NOMO-1 treated with dmso at 0.1 percent for 144 hours (cell line): ENCODE data around the gene PBX3.

Experiments used
- DNase-seq: peaks from one replicate; lab custom pipeline; 2025; ENCODE audit not compliant: unreplicated experiment; lab: John Stamatoyannopoulos, UW

The PBX3 gene

DNA sequence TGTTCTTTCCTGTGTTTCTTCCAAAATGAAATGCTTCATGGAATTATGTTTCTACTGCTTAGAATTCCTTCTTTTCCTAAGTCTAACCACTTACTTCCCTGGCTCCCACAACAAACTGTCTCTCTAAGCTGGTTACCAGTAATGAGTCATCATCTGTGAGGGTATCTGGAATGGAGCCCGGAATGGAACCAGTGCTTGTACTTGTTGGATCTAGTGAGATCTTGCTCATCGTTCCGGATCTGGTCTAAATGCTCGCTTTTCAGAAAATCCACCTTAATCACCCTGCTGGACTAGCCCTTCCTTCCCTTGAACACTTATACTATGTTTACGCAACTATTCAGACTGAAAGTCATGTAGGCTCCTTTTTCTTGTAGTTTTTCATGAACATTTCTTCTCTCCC lies 184.8 kb downstream of the PBX3 start:
- DNase-seq = no peak

DNA sequence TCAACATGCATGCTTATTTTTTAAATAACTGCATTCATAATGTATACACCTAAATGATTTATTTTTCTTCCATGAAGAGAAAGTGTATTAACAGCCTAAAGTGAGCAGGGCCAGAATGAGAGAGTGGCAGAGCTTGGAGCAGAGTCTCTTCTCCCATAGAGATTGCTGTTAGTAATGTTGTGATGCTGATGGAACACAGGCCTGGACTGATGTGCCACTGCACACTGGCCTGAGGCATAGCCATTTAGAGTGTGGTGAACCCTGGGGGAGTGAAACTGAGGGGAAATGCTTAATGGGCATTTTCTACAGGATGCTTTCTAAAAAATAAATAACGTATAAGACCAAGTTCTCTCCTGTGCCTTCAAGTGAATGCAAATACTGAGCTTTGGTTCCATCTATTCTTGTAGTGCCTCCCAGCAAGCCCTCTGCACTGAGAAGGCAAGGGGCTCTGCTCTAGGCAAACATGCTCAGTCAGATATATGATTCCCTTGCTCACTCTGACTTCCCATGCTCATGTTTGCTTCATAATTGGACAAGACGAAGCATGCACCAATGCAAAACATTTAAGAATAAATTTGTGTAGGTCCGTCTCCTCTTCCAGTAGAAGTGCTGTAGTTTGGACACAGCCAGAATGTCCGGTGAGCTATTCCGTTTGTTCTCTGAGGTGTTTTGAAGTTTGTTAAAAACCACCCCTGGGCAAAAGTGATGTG lies 185.7 kb downstream of the PBX3 start:
- no peak for DNase-seq

DNA sequence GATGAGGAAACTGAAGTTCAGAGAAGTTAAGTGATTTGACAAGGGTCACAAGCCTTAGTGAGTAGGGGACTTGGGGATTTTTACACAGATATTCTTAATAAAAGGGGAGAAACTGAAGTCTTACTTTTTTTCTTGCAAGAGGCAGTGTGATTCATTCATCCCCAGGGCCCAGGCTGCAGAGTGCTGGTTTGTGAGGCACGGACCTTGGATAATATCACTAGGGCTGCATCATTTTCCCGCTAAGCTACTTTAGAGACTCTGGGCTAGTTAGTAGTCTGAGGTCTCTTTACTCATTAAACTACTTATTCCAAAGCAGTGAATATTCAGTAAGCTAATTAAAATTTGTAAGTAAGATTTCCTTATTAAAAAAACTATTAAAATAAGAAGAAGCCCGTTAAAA lies 195.0 kb downstream of the PBX3 start:
- DNase-seq = no peak

DNA sequence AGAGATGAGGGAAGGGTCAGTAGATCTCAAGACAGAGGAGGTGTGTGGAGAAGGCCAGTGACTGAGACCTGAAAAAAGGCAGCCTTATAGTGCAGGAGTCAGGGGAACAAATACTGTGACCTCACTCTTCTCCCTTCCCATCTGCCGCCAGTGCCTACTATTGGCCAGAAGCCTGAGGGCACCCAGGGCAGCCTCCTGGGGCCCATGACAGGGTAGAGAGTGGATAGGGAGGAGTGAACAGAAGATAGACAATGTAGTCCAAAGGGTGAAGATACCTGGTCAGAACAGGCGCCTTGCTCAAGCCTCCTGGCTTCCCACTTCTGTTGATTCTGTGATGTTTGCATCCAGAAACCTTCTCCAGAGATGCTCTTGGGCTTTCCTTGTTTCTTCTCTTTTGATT lies 196.7 kb downstream of the PBX3 start:
- no peak for DNase-seq

DNA sequence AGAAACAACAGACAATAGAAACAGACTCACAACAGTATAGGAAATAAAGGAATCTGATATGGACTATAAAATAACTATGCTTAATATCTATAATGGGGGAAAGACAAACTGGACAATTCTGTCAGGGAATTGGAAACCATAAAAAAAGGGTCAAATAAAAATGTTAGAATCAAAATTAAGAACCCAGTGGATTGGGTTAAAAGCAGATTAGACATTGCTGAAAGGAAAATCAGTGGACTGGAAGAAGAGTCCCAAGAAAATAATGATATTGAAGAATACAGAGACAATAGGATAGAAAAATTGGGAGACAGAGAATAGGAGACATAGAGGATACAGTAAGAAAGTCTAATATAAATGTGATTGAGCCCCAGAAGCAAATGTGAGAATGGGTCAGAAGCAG lies 199.2 kb downstream of the PBX3 start:
- DNase-seq = no peak

DNA sequence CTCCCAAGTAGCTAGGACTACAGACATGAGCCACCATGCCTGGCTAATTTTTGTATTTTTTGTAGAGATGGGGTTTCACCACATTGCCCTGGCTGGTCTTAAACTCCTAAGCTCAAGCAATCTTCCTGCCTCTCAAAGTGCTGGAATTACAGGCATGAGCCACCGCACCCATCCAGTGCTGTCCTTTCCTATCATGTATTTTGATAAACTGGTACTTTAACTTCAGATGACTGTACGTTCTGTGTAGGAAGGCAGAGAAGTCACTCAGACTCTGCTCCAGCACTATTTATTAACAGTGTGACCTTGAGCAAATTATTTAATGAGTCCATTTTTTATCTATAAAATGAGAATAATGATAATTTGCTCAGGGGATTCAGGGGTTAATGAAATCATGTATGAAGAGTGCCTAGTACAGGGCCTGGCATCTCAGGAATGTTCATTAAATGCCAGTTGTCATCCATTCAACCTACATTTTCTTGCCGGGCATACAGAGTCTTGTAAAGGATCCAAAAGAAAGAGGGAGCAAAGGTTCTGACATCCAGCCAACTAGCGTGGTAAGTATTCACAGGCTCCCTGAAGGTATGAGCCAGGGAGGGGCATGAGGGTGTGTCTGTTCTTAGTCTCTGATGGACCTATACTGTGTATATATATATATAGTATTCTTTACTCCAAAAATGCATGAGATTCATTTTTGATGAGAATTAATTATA lies 201.9 kb downstream of the PBX3 start:
- no peak for DNase-seq

DNA sequence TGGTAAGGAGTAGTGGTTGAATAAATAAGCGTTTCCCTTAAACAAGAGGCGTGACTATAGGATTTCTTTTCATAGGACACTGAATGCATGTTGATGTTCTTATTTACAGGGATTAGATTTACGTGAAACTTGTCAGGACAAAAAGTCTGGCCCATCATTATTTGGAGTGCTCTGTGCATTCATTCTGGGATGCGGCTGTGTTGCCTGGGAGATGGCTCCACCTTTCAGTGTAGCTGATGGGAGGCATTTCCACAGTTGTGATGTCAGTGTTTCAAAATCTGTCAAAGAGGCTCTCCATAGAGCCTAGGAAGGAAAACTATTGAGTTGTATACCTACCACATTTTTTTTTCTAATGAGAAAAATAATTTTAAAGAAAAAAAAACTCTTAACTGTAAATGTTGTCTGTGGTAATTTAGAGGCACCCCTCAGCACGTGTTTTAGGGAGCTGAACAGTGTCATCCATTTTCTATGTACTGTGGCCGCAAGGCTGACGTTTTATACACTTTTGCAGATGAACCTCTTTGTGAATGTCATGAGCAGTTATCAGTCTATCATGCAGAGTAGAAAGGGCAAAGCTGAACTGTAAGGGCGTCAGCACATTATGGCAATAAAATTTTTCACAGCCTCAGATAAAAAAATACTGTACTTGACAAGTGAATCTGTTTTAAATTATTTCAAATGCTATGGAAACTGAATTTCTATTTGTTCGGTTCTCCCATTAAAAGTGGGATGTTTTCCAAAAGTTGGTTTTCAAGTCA lies 202.7 kb downstream of the PBX3 start:
- no peak for DNase-seq

DNA sequence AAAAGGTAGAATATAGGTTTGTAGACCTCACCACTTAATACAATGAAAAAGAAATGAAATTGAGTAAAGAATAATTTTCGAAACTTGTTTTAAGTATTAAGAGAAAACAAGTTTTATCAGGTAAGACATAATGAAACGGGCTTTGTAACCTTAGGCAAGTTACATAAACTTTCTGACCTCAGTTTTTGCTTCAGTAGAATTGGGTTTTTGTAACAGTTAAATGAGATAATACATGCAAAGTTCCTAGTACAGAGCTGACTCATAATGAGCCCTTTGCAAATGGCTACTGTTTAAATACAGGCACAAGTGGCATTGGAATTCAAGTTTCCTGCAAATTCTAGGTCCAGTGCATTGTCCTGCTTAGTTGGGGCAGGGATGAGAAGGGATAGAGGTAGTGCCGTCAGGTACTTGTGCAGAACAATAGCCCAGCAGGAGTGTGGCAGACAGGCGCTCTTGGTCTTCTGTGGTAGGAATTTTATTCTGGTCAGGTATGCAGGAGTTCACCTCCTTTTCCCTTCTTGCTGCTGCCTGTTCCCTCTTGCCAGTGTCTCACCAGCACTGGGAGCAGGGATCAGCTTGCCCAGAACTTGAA lies 203.8 kb downstream of the PBX3 start:
- no peak for DNase-seq

DNA sequence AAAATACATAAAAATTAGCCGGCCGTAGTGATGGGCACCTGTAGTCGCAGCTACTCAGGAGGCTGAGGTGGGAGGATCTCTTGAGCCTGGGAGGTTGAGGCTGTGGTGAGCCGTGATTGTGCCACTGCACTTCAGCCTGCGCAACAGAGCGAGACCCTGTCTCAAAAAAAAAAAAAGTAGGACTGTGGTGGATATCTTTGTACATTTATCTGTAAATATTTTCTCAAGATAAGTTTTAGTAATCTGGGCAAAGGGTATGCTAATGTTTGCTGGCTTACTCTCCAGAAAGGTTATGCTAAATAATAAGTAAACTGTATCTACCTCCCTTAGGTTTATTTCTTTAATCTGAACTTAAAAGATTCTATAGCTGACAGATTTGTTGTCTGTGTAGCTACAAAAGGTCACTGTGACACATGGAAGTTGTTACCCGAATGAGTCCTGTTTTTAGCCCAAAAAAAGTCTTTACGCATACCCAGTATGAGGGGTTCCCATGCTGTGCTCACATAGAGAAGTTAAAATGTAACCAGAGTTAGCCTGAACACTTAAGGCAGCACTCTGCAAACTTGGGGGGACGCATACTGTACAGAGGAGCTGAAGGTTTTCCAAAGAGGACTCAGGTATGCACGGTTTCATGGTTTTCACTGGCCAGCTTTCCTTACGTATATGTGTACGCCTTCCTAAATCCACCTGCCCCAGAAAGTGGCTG lies 206.3 kb downstream of the PBX3 start:
- no peak for DNase-seq

DNA sequence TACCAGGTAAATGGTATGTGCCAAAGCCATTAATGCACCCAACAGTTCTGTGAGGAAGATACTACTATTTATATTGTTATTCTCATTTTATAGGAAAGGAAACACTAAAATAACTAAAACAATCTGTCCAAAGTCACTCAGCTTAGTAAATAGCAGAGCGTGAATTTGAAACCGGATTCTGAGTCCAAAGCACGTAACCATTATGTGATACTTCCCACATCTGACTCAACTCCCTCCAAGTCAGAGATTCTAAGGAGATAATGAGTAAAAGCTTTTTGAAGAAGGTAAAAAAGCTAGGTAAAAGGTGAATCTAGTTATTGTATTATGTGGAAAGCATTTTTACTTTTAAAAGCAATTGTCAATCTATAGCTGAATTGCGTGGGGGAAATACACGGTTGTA lies 208.9 kb downstream of the PBX3 start:
- DNase-seq = no peak

DNA sequence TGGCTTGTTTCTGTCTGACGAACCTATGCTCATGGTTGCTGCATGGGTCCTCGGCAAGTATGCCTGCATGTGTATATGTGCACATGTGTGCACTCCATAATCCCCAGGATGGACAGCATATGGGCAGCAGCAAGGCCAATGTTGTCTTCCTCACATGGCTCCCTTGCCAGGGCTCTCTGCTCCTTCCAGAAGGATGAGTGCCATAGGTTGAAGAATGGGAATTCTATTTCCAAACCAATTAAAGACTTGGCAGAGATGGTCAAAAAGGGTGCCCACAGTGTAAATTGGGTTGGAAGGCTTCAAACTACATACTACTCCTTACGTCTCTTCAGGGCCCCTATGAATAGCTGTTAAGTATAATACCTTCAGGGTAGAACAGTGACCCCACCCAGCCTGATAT lies 212.1 kb downstream of the PBX3 start:
- no peak for DNase-seq

DNA sequence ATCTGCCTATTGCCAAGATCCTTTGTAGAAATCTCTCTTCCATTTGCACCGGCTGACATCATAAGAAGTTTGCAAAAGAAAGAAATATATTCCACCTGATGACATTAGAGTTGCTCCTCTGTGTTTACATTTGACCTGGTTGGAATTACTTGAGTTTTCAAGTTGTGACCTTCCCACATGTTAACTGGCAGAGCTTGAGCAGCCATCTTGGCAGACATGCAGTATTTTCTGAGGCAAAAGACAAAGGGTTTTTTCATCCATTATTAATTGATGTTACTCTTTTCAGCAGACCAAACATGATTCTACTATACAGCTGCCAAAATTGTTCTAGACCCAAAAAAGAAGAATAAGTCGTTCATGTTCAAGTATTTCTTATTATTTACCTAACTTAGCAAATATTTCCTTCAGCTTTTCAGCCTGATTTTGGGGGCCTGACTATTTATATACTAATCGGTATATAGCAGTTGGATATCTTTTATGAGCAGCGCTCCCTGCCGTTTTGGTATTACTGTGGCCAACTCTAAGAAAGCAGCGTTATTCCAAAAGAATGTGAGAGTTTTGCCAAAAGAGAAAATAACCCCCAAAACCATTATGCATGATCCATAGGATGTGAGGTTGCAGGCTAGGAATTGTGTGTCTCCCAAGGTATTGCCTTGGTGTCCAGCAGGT lies 212.9 kb downstream of the PBX3 start:
- no peak for DNase-seq

DNA sequence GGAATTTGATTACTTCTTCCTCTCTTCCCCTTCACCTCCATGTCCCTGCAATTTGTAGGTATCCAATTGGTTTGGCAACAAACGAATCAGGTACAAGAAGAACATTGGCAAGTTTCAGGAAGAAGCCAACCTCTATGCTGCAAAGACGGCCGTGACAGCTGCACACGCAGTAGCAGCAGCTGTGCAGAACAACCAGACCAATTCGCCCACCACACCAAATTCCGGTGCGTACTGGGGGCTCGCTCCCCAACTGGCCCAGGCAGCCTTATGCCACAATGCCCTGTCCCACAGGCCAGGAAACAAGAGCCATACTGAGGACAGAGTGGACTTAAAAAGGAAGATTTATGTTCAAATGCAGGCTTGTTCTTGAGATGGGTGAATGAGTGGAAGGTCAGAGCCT lies 213.5 kb downstream of the PBX3 start:
- DNase-seq = no peak

DNA sequence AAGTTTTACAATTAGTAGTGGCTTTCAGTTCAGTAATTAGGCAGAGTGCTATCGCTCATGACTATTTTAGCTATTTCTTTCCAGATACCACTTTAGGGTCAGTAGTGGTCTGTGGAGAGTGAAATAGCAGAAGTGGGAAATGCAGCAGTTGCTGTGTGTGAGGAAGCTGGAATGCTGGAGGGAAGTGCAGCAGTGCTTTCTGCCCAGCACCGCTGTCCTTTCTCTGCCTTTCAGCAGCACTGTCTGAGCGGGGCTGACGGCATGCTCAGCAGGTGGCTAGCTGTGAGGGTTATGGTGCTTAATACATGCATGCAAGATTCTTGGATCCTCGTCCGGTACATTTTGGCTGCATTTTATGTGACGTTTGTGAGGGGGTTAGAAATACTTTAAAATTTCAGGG lies 213.9 kb downstream of the PBX3 start:
- no peak for DNase-seq

DNA sequence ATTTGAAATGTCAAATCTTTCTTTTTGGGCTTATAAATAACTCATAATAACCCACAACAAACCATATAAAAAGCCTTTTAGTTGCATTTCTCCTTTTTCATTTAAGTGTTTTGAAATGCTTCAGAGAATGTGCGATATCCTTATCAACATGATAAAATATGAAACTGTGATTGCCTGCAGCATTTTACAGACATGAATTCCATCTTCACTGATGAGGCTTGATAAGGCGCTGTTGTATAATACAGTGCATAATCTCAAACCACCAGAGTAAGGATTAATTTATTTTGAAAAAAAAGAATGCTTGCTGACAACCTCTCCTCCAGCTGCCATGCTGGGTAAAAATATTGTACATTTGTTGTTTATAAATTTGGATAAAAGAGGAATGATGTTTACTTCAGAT lies 216.8 kb downstream of the PBX3 start:
- no peak for DNase-seq

DNA sequence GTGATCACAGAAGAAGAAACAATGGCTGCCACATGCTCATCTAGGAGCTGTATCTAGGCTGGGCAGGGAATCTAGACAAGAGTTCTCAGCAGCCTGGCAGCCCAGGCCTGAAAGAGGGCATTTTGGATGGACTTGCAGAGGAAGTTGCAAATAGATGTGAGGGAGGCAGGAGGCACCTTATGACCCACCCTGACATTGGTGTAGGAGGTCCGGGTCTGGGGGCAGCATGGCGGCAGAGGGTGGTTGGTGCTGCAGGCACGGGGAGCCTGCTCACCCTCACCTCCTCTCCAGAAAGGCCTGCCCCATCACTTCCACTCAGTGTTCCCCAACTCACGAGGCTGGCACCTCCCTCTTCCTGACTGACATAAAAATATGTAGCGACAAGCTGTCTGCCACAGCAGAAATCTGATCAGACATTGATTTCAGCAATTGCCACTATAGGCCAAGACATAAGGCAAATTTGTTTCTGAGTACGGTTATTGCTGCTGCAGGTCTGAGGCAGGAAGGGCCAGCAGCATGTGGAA lies 217.6 kb downstream of the PBX3 start:
- DNase-seq = no peak

DNA sequence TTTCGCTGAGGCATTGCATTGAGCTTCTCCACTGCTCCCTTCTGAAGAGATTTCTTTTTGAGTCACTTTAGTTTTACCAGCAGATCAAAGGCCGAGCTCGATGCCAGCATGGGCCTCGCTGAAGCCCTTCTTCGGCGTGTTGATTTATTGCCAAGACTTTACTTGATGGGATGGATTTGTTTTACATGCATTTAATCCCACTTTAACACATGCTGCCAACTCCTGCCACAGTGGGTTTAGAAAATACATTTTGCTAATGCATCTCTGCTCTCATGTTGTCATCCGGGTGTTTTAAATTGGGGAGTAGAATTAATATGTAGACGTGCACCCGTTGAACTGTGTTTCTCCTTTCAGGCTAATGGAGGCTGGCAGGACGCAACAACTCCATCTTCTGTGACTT lies 218.3 kb downstream of the PBX3 start:
- no peak for DNase-seq

DNA sequence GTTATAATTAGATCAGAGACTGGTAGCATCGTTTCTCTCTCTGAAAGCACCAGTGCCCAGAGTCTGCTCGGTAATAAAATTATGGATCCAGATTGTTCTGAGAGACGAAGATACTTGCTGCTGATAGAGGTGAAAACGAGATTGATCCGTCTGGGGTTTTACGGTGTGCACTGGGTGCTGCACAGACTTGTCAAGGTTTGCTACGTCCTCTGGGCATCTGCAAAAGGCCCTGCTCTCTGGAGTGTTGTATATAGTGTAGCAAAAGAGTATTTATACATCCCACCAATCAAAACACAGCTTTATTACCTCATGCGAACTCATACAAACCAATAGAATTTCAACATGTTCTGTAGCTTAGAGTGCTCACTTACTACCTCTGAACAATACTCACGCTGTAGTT lies 219.3 kb downstream of the PBX3 start:
- DNase-seq = no peak

DNA sequence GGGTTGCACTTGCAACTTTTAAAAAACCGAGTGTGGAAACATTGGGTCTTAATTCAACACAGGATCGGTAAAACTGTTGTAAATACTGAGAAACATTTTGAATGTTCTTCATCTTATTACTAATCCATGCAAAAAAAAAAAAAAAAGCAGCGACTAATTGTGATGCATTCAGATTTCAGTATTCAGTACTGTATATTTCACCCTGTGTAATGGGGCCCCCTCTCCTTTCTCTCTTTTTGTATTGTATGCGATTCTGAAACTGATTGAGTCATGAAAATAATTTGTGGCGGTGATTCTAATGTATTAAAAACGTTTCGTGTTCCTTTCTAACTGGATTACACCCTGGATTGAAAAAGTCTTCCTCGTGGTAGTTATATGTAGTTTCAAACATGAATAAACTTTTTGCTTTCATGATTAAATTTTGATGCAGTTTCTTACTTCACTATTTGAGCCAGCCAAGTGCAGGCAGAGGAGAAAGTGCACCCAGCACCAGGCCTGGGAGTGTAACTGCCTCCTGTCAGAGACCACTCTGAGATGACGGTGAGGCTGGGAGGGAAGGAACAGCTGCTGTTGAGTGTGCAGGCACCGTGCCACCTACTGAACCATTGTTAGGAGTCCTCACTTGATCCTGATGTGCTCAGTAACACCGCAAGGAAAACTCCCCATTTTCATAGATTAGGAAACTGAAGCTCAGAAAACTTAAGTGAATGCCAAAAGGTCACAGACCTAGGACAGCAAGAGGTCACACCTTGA lies 220.0 kb downstream of the PBX3 start:
- no peak for DNase-seq
